GM18499 (cell line): ENCODE data around the gene GAREM1.
"Not testable (repeated sequence)": the region's sequence is repeated elsewhere in the genome, so short reads cannot be mapped to it uniquely, and the experiment has no call there.

Experiments used
- ATAC-seq: cut with Tn5 transposase; IDR thresholded peaks from one replicate; pipeline ENCODE4 v1.9.1; 2021; ENCODE audit warnings: moderate number of reproducible peaks; ENCODE audit not compliant: insufficient read depth, unreplicated experiment

Gene GAREM1

DNA sequence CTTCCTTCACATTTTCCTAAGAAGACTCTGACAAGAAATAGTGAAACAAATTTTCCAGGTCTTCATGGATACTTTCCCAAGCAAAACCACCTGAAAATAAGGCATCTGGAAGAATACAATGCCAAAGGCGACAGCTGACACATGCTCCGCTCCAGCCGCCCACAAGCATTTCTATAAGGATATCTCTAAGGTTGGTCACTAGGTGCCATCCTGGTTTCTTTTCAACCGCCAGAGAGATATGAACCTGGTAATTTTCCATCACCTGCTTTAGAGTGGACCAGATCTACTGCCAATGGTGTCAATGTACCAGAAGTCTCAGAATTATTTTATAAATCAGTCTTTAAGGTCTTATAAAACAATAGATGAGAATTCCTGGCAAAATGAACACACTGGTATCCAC is 97.2 kb downstream of the GAREM1 start:
- ATAC-seq: no peak

DNA sequence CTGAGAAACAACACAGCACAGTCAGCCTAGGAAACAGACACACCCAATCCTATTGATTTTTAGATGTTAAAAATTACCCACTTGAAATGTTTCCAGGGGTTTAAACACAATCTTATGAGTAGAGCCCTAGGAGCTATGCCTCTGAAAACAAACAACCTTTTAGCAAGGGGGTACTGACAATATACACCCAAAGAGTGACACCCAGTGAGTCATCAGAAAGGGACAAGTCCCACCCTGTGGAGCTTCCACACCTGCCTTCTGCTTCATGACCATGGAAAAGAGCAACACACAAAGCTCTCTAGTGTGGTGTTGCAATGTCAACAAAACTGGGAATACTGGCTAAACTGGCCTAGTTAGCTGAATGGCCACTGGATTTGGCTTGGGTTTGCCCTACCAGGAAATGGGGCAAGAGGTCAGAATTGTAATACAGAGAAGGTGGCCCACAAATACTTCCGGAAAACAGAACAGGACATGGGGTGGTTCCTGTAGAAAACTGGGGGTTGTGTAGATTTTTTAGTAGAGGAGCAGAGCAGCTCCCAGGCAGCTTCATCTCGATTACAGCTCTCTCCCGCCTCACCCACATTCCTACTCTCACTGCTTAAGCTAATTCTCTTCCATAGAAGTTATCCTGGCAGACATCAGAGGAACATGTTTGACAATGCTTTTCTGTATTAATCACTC is 98.2 kb downstream of the GAREM1 start:
- no peak for ATAC-seq

DNA sequence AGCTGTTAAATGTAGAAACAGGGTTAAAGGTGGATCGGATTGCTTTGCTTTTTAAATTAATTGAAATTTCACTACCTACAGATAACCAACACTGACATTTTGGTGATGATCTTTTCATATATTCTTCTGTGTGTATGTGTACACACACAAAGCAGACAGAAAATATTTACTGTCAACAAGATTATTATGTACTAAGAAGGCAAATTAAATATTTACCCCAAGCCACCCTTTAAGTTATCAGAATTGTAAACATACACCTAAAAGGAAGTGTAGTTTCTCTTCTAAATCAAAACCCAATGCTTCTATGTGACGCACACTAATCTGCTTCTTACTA is 98.7 kb downstream of the GAREM1 start:
- ATAC-seq: no peak

DNA sequence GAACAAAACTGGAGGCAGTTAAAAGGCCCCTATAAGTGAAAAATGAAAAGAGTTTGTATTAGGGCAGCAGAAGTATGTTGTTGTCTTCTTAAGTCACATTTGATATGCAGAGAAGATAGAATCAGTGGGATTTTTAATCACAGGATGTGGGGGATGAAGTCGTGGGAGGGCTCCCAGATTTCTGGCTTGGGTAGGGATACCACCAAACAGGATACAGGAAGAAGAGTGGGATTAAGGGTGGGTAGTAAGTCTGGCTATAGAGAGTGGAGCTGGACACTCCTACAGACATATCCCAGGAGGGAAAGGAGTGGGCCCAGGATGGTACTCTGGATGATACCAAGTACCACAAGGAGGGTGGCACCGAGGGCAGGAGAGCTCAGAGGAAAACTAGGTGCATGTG is 99.3 kb downstream of the GAREM1 start:
- no peak for ATAC-seq

DNA sequence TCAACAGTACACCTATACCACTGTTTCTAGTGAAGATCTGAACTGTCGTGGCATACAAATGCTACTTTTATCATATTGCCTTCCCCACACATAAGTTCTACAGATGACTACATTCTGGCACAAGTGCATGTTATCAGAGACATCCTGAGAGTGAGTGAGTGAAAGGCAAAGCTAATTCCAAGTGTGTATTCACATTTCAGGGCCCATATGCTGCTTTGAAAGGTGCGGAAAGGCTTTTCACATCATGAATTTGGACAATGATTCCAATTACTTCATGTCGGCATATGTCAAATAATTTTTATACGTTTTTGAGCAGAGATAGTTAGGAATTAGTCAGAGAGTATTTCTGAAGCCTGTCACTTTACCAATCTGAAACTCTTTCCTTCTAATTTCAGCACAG is 101.7 kb downstream of the GAREM1 start:
- ATAC-seq: no peak

DNA sequence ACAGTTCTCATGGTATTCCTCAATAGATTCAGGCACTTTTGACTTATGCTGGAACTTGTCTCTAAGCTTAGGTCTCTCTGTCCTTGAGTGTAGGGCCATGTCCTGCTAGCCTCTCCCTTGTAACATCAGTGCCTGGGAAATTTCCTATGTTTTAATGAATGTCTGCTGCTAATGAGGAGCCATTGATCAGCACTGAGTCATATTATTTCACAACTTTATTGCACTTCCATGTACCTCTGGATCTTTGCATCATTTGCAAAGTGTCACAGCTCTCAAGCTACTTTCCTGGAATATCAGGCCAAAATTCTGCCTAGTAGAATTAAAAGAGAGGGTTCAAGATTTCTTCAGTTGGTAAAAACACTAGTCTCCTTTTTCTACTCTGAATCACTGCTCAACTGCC is 102.5 kb downstream of the GAREM1 start:
- ATAC-seq: no peak

DNA sequence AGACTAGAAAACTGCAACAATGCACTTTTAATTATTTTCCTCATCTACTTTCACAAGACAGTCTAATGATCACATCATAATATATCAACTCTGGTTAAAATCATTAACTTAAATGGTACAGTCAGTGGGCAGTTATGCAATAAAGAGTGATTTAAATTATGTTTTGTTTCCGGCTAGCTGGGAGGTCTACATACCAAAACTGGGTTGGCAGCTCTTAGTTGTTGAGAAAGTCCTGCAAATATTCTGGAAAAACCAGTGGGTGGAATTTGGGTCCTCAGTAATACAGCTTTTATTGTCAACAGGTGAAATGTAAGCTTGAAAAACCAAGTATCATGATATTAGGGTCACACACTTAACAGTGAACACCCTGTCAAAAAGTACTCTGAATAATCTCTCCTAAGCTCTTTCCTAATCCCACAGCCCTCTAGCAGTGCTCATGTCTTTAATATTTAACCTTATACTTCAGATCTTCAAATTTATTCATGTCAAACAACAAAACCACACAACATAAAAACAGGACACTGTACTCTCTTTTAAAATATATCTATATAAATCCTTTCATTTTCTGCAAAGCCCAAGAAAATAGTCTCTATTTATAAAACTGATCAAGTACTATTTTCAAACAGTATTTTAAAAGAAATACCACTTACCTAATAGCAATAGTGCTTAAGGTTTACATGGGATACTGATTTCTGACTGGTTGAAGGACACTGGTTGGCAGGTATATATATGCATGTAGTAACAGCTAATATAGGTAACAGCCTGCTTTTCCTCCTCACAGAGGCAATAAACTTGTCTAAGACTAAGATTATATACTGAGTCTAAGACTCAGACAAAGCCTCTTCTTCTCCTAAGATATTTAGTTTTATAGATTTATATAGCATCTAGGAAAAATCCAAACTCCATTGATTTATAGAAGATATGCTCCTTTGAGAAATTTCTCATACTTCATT is 103.8 kb downstream of the GAREM1 start:
- ATAC-seq: no peak

DNA sequence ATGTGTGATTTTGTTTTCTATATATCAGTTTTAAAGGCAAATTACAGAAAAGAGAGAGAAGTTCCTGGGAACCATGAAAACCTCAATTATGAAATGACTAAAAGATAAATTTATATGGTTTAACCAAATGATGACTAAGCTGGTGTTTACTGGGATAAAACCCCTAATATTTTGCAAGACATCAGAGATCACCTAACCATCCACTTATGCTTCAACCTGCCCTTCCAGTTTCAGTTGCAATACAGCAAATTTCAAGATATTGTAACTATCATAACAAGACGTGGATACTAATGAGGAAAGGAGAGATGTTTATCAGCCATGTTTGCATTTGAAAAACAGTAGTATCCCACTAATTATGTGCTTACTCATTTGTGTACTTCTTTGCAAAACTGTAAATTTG is 108.2 kb downstream of the GAREM1 start:
- no peak for ATAC-seq

DNA sequence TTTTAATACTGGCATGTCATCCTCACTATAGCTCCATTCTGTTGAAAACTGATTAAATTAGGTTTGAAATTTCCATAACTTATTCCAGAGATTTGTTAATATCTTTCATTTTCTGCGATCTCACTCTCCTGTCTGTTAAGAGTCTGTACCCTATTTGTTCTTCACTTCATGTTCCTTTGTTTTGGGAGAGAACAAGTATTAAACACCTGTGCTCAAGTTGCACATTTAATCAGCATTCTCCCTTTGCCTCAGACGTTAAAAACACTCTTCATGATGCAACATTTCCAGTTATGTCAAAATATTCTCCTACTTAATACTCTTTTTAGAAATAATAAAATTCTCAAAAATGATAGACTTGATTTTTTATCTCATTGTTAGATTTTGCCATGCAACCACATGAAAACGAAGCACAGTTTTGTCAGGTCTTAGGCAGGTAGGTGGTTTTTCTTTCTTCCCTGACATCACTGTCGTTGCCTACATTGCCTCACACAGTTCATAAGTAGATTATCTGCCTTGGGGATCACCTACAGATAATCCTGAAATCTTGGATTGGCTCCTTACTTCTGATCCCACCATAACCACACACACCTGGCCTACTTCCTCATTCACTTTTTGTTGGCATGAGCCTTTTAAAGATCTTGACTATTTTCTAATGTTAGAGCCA is 109.9 kb downstream of the GAREM1 start:
- ATAC-seq: no peak

DNA sequence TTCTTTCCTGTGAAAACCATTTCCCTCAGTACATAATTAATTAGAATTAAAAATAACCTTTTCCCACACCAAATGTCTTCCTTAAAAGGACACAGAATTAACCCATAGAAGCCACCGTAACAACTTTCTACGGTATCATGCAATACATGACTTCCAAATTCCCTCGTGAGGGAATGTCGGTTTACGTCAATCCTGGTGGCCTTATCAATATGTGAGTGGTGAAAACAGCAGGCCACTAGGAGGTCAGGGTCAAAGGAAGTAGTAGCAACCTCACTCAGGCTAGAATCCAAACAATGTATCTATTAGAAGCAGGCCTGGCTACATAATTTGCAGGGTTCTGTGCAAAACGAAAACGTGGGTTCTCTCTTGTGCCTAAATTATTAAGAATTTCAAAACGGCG is 112.2 kb downstream of the GAREM1 start:
- ATAC-seq: no peak

DNA sequence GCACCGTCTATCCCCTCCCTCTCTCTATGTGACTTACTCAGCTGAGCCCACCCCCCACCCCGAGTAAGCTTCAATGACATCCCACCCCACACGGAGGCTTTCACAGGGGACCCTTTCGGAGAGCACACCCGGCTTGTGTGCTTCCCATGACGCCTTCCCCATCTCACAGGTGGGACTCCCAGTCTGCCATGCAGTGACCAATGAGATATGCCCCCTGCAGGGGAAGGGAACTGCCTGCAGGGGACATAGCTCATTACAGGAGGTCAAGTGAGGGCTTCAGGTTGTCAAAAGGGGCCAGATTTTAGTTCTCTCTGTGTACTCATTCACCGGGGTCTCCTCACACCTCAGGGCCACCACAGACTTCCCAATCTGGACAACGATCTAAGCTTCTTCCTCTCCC is 112.6 kb downstream of the GAREM1 start:
- ATAC-seq: no peak

DNA sequence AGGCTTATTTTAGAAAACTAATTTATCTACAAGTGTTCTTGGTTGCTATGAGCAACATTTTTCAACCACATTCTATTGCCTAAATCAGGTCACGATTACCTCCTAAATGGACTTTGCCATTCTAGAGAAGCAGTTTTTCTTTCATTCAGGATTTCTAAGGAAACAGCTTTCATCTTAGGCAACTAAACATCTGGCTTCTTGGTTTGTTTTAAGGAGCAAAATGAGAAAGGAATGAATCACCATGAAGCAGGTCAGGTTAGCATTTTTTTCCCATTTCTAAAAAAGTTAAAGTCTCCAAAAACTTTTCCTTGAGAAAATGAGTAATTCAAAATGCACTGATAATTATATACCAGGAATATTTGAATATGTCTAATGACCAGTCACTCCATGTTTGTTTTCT is 114.8 kb downstream of the GAREM1 start:
- ATAC-seq: no peak

DNA sequence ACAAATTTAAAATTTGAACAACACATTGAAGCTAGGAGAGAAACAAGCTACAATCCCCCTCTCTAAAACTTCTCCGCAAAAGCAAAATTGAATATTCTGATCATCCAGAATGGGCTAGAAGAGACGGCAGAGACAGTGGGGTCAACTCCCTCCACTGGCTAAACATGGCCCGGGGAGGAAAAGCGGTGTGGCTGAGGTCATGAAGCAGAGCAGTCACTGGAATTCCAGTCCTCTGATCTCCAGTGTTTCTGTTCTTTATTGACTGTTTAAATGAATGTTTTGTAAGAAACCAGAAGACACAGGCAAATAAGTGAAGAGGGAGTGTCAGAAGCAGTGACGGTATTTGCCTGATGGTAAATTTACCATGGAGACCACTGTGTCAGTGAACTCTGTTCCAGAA is 116.2 kb downstream of the GAREM1 start:
- no peak for ATAC-seq

DNA sequence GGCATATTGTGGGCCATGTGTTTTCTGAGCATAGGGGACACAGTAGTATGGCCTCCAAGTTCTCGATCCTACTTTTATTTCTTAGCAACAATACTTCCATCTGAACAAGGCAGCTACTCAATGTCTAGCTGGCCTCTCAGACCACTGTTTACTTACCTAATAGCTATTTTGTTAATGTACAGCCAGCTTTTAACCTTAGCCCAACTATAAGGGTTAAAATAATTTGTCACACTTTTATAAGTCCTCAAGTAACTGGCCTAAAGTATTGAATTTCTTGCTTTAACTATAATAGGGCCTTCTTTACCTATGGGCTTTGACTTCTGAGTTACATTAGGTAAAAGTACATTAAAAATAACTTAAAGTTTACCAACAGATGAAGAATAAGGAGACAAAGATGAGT is 117.4 kb downstream of the GAREM1 start:
- ATAC-seq: no peak

DNA sequence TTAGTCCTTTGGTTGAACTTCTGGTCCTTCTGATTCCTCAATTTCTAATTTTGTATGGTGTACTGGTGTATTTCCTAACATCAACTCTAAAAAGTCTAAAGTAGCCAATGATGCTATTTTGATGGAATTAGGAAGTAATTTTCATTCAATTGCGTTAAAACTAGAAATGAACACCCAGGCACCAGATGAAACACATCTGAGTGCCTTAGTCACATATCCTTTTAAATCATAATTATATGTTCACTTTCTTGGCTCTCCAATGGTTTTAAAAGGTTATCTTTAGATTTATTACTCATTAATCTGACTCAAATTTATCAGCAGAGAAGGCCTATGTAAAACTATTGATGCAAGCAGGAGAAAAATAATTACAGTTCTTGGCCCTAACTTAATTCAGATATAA is 119.7 kb downstream of the GAREM1 start:
- no peak for ATAC-seq

DNA sequence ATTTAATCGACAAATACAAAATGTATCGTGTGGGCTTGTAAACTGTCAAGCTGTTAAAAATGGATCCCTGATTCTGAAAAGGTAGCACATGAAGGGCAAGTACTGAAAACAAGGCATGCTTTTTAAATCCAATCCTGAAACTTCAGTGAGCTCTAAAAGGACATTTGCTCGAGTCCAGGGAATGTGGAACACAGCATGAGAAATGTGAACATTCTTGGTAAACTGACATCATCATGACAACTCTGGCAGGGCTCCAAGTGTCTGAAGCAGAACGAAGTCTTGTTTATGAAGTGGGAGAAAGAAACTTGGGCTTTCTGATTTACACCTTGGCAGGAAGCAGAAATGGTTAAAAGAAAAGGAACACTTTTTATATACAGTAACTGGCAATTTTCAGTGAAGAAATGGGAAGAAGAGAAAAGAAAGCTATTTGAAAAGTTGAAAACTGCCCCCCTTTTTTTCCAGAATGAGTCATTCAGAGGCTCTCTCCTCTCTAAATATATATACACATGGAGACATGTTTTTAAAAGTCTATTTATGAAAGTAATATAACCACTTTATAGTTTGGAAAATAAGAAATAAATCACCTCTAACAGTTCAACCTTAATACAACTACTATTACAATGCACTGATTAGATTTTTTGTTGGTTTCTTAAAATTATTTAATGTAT is 120.8 kb downstream of the GAREM1 start:
- ATAC-seq: no peak

DNA sequence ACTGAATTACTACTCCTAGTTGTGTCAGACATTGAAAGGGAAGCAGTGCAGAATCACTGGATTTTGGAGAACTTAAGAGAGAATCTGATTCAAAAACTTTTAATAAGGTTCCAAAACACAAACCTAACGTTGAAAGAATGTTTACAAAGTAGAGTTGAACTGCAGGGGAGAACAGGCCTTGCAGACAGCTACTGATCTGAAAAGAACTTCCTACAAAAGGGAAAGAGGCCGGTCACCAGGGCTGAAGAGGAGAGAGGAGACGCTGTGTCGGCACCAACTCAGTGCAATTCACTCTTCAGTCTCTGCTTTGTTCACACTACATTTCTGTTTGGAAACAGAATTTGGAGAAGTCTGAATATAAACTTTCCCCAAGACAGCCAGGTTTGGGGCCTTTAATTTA is 124.0 kb downstream of the GAREM1 start:
- no peak for ATAC-seq

DNA sequence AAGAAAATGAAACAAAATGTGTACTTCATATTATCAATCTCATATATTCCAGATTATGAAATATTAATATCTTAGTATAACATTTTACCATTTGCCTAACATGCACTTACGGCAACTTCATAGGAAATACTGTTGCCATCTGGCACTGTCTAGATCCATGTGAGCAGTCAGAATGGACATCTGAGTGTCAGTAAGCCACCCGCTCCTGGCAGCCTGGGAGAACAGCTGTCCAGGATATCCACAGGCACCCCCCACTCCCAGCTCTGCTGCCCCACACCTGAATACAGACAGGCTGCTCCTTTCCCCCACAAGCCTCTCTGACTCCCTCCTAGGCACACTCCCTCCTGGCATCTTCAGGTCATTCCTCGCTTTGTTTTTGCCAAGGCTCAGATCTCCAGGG is 127.0 kb downstream of the GAREM1 start:
- ATAC-seq: no peak

DNA sequence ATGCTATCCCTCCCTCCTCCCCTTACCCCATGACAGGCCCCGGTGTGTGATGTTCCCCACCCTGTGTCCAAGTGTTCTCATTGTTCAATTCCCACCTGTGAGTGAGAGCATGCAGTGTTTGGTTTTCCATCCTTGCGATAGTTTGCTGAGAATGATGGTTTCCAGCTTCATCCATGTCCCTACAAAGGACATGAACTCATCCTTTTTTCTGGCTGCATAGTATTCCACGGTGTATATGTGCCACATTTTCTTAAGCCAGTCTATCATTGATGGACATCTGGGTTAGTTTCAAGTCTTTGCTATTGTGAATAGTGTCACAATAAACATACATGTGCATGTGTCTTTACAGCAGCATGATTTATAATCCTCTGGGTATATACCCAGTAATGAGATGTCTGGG is 129.6 kb downstream of the GAREM1 start:
- ATAC-seq: not testable (repeated sequence)

DNA sequence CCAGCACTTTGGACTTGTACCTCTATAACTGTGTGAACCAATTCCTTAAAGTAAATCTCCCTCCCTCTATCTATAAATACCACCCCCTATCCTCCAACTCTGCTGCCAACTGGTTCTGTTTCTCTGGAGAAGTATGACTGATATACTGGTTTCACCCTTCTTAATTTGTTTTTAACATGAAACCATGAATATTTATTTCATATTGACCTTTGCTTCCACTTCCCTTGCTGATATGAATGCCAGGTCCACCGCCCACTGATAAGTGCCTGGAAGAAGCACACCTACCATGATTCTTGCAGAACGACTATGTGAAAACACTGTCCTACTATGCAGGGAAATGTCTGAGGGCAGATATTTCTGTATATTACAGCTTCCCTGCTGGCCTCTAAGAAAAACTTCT is 131.6 kb downstream of the GAREM1 start:
- no peak for ATAC-seq

DNA sequence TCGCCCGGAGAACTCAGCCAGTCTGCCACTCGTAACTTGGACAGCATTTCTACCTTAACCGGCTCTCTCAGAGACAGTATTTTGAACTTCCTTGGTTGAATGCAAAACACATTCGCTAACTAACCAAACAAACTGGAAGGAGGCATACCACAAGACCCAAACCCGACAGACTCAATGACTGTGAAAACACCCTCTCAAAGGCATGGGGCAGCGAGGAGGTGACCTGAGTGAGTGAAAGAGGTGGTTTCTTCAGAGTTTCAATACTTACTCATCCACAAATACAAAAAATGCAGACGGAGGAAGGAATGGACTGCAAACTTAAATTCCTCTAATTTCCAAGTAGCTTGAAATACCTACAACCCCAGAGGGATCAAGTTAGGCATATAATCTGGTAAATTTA is 132.9 kb downstream of the GAREM1 start:
- ATAC-seq: no peak
